NCI-H1417 (cell line): Measurements from ENCODE around the gene ITPRID1.

ENCODE experiments used
- DNase-seq, 3 experiments: peaks; one replicate each; lab custom pipeline; 2025; lab: John Stamatoyannopoulos, UW

The ITPRID1 gene

GRCh38 chr7:31633894-31634494 is 120.1 kb downstream of the ITPRID1 start:
- peak; percentile 54 to 89 (median 62) for DNase-seq

GRCh38 chr7:31640381-31640780 is 126.5 kb downstream of the ITPRID1 start:
- no peak for DNase-seq

GRCh38 chr7:31642681-31643115 is 128.8 kb downstream of the ITPRID1 start:
- no peak for DNase-seq

- DNase-seq = no peak
Observed at GRCh38 chr7:31646942-31647341, 133.1 kb downstream of the ITPRID1 start.

- no peak for DNase-seq
Observed at GRCh38 chr7:31647511-31647910, 133.6 kb downstream of the ITPRID1 start.

- peak in 2 of 3 experiments; percentile 23 to 75 for DNase-seq
Observed at GRCh38 chr7:31648288-31648687, 134.4 kb downstream of the ITPRID1 start.

GRCh38 chr7:31648880-31649279 is 135.0 kb downstream of the ITPRID1 start:
- DNase-seq = no peak

GRCh38 chr7:31651234-31652062 is 137.6 kb downstream of the ITPRID1 start:
- DNase-seq = no peak

- DNase-seq = no peak
Observed at GRCh38 chr7:31652063-31652326, 138.1 kb downstream of the ITPRID1 start.

- peak in 1 of 3 experiments; percentile 29 for DNase-seq
Observed at GRCh38 chr7:31663072-31663471, 149.2 kb downstream of the ITPRID1 start.

GRCh38 chr7:31664890-31665289 is 151.0 kb downstream of the ITPRID1 start:
- DNase-seq = no peak

GRCh38 chr7:31665546-31665945 is 151.7 kb downstream of the ITPRID1 start:
- DNase-seq = no peak

- DNase-seq = no peak
Observed at GRCh38 chr7:31669461-31669860, 155.6 kb downstream of the ITPRID1 start.

- DNase-seq = no peak
Observed at GRCh38 chr7:31679574-31680305, 165.8 kb downstream of the ITPRID1 start.

- peak in 2 of 3 experiments; percentile 46 to 69 for DNase-seq
Observed at GRCh38 chr7:31683445-31684225, 169.7 kb downstream of the ITPRID1 start.

GRCh38 chr7:31687024-31687748 is 173.3 kb downstream of the ITPRID1 start, which contains the start of gene PPP1R17:
Gene PPP1R17 (plus strand): TSS chr7:31687215. CDS start chr7:31692442, 5,227 bp downstream.
- peak in 2 of 3 experiments; percentile 80 to 94 for DNase-seq

GRCh38 chr7:31688372-31688771 is 174.5 kb downstream of the ITPRID1 start:
- no peak for DNase-seq

- no peak for DNase-seq
Observed at GRCh38 chr7:31688996-31689395, 175.1 kb downstream of the ITPRID1 start.

GRCh38 chr7:31690935-31691334 is 177.0 kb downstream of the ITPRID1 start:
- DNase-seq = peak in 1 of 3 experiments; percentile 14

- DNase-seq = no peak
Observed at GRCh38 chr7:31692451-31692850, 178.6 kb downstream of the ITPRID1 start.

- DNase-seq = no peak
Observed at GRCh38 chr7:31692871-31693270, 179.0 kb downstream of the ITPRID1 start.
